Esophagus muscularis mucosa (tissue), 4 donors: Measurements from ENCODE around the gene SH3GL2.

ENCODE experiments used
- CTCF ChIP-seq, 3 experiments: fragments of 200-600 bp in 2 of 3; fragments of 450-650 bp in 1 of 3; sonication (generic) in 2 of 3; IDR thresholded peaks; one replicate each; pipeline ENCODE4 v1.5.1; 2017 to 2019; ENCODE audit warnings: antibody characterized with exemption in 3 of 3, mild to moderate bottlenecking in 2 of 3, moderate library complexity in 1 of 3
- EP300 ChIP-seq: sonication (generic); formaldehyde crosslinking; IDR thresholded peaks from one replicate; pipeline ENCODE4 v1.6.1; 2017; ENCODE audit warnings: antibody characterized with exemption
- POLR2AphosphoS5 ChIP-seq, 2 donors: sonication (generic); formaldehyde crosslinking; IDR thresholded peaks; one replicate each; pipeline ENCODE4 v1.6.1; 2017; ENCODE audit warnings: antibody characterized with exemption in 2 of 2

GRCh38 chr9:17556255-17556654, 22.6 kb upstream of the SH3GL2 start:
- TF ChIP-seq CTCF (IDR thresholded peaks at IDR 0.05) (no peak), EP300 (no peak), POLR2AphosphoS5 (IDR thresholded peaks at IDR 0.05) (no peak)
